ENCODE results near the gene MYLIP.

DNA sequence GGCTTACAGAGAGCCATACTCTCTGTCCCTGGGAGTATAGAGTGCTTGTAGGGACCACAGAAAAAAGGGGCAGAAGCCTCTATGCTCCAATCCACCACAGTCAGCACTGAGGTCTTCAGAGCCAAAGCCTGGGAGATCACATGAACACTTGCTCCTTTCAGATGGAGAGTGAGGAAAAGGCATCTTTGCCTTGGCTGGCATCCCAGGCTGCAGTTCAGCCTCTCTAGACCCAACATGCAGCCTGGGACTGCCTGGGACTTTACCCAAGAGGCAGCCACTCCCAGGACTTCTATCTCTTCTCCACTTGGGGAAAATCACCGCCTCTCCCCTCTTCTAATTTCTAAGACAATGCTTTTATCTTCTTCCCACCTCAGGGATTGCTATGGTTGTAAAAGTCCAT is 46.5 kb upstream of the MYLIP start:
- TF ChIP-seq CTCF (conservative IDR thresholded peaks at IDR 0.05; ENCODE audit: low read length) (no peak), EZH2phosphoT487 (IDR thresholded peaks at IDR 0.05; ENCODE audit: borderline replicate concordance) (no peak)

All from Loucy (cell line).